ENCODE data around the gene F2RL1. TPM values are rescaled to one million over a fixed set of nuclear protein-coding genes. Genes with fewer than 3 reads are reported as not detected.
A peak's percentile ranks its signal among the peaks of the same experiment; 100 is the strongest.
"Not testable (repeated sequence)": the region's sequence is repeated elsewhere in the genome, so short reads cannot be mapped to it uniquely, and the experiment has no call there.

F2RL1 gene
- total RNA-seq, 1 donor from 2014 or later = 164 TPM

DNA sequence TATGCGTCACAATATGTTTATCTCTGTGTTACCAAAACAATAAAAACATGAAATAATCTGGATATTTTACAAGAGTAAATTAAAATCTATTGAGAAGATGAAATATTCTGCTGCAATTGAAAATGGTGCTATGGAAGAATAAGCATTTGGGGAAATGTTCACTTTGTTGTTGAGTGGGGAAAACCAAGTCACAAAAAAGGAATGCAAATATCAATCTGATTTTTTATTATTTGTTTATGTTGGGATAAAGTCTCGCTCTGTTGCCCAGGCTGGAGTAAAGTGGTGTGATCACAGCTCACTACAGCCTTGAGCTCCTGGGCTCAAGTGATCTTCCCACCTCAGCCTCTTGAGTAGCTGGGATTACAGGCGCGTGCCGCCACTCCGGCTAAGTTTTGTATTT is 8.6 kb upstream of the F2RL1 start:
- no peaks in the 10 kb centered on the region for H3K27me3 Mint-ChIP-seq (ENCODE audit: low read depth, unreplicated experiment)
- H3K79me2 ChIP-seq (ENCODE audit: insufficient read depth, low read length) = no peaks in the 10 kb centered on the region

DNA sequence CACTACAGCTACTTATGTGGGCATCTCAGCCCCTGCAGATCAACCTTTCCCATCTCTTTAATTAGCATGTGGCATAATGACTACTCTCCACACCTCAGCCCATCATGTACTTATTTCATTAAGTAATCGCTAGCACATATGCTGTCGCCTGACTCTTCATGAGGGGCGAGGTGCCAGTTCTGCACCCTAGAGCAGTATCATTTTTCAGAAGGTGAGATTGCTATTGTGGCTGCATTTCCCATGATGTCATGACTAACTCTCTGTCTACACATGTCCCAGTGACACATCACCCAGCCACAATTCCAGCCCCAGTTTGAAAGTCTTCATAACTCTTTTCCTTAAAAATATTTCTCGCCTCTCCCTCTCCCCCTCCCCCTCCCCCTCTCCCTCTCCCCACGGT is 7.6 kb upstream of the F2RL1 start:
- H3K4me3 Mint-ChIP-seq (ENCODE audit: unreplicated experiment) = no peak overlapping the region
- DNase-seq (ENCODE audit: low read depth) (peak; percentile 77), FAIRE-seq (no peak)

More for the DNA sequence above, 8.6 kb upstream of the F2RL1 start:
- DNase-seq (ENCODE audit: low read depth) = no peak
- Histone ChIP-seq H3K27me3 (ENCODE audit: insufficient read depth, low read length) (no peaks in the 10 kb centered on the region), H3K4me3 (ENCODE audit: insufficient read depth, low read depth, low read length) (no peak overlapping the region), H3K27ac (ENCODE audit: low read depth, low read length) (no peak overlapping the region), H2AFZ (ENCODE audit: low read depth, low read length) (no peak overlapping the region), H3K4me2 (ENCODE audit: low read length) (no peak overlapping the region), H3K4me1 (ENCODE audit: insufficient read depth, low read length) (peaks cover 36% of the 10 kb centered on the region), H4K20me1 (ENCODE audit: insufficient read depth, low read length) (no peaks in the 10 kb centered on the region), H3K36me3 (ENCODE audit: insufficient read depth, low read length) (no peaks in the 10 kb centered on the region), H3K9me3 (ENCODE audit: insufficient read depth, low read depth, low read length) (no peaks in the 10 kb centered on the region), H3K9ac (ENCODE audit: low read length) (no peak overlapping the region)
- Mint-ChIP-seq H3K4me3 (ENCODE audit: unreplicated experiment) (no peak overlapping the region), H3K27ac (ENCODE audit: unreplicated experiment) (no peak overlapping the region), H3K36me3 (ENCODE audit: low read depth, unreplicated experiment) (no peaks in the 10 kb centered on the region), H3K4me1 (ENCODE audit: low read depth, unreplicated experiment) (peaks cover 40% of the 10 kb centered on the region), H3K9me3 (ENCODE audit: unreplicated experiment) (peaks cover 2% of the 10 kb centered on the region)
- FAIRE-seq = no peak
- TF ChIP-seq, protein P1, sequence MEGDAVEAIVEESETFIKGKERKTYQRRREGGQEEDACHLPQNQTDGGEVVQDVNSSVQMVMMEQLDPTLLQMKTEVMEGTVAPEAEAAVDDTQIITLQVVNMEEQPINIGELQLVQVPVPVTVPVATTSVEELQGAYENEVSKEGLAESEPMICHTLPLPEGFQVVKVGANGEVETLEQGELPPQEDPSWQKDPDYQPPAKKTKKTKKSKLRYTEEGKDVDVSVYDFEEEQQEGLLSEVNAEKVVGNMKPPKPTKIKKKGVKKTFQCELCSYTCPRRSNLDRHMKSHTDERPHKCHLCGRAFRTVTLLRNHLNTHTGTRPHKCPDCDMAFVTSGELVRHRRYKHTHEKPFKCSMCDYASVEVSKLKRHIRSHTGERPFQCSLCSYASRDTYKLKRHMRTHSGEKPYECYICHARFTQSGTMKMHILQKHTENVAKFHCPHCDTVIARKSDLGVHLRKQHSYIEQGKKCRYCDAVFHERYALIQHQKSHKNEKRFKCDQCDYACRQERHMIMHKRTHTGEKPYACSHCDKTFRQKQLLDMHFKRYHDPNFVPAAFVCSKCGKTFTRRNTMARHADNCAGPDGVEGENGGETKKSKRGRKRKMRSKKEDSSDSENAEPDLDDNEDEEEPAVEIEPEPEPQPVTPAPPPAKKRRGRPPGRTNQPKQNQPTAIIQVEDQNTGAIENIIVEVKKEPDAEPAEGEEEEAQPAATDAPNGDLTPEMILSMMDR (IDR thresholded peaks at IDR 0.05; ENCODE audit: insufficient read depth, low read depth, low read length) = no peak
- no peak for TF ChIP-seq EZH2 (IDR thresholded peaks at IDR 0.05; ENCODE audit: insufficient read depth, low read length)

DNA sequence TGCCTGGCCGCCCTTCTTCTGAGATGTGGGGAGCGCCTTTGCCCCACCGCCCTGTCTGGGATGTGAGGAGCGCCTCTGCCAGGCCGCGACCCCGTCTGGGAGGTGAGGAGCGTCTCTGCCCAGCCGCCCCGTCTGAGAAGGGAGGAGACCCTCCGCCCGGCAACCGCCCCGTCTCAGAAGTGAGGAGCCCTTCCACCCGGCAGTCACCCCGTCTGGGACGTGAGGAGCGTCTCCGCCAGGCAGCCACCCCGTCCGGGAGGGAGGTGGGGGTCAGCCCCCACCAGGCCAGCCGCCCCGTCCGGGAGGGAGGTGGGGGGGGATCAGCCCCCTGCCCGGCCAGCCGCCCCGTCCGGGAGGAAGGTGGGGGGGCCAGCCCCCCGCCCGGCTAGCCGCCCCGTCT is 6.6 kb upstream of the F2RL1 start:
- H3K4me3 Mint-ChIP-seq (ENCODE audit: unreplicated experiment); H3K27me3 Mint-ChIP-seq (ENCODE audit: low read depth, unreplicated experiment); FAIRE-seq; H3K9me3 Mint-ChIP-seq (ENCODE audit: unreplicated experiment); H4K20me1 ChIP-seq (ENCODE audit: insufficient read depth, low read length); H3K27ac Mint-ChIP-seq (ENCODE audit: unreplicated experiment); H3K9ac ChIP-seq (ENCODE audit: low read length); H3K9me3 ChIP-seq (ENCODE audit: insufficient read depth, low read depth, low read length); H3K27me3 ChIP-seq (ENCODE audit: insufficient read depth, low read length); H3K27ac ChIP-seq (ENCODE audit: low read depth, low read length); H2AFZ ChIP-seq (ENCODE audit: low read depth, low read length); H3K4me3 ChIP-seq (ENCODE audit: insufficient read depth, low read depth, low read length); H3K36me3 Mint-ChIP-seq (ENCODE audit: low read depth, unreplicated experiment); H3K4me2 ChIP-seq (ENCODE audit: low read length); DNase-seq (ENCODE audit: low read depth); H3K36me3 ChIP-seq (ENCODE audit: insufficient read depth, low read length); H3K79me2 ChIP-seq (ENCODE audit: insufficient read depth, low read length): not testable (repeated sequence)
- H3K4me1 Mint-ChIP-seq (ENCODE audit: low read depth, unreplicated experiment) = peaks cover 29% of the 10 kb centered on the region
- peaks cover 20% of the 10 kb centered on the region for H3K4me1 ChIP-seq (ENCODE audit: insufficient read depth, low read length)

More for the DNA sequence above, 7.6 kb upstream of the F2RL1 start:
- Mint-ChIP-seq H3K36me3 (ENCODE audit: low read depth, unreplicated experiment) (no peaks in the 10 kb centered on the region), H3K27me3 (ENCODE audit: low read depth, unreplicated experiment) (no peaks in the 10 kb centered on the region), H3K27ac (ENCODE audit: unreplicated experiment) (peak overlapping the region; percentile 64), H3K9me3 (ENCODE audit: unreplicated experiment) (peaks cover 2% of the 10 kb centered on the region), H3K4me1 (ENCODE audit: low read depth, unreplicated experiment) (peaks cover 35% of the 10 kb centered on the region)
- Histone ChIP-seq H3K4me2 (ENCODE audit: low read length) (no peak overlapping the region), H3K27ac (ENCODE audit: low read depth, low read length) (no peak overlapping the region), H3K27me3 (ENCODE audit: insufficient read depth, low read length) (no peaks in the 10 kb centered on the region), H2AFZ (ENCODE audit: low read depth, low read length) (no peak overlapping the region), H3K9me3 (ENCODE audit: insufficient read depth, low read depth, low read length) (no peaks in the 10 kb centered on the region), H3K4me3 (ENCODE audit: insufficient read depth, low read depth, low read length) (no peak overlapping the region), H3K4me1 (ENCODE audit: insufficient read depth, low read length) (peaks cover 30% of the 10 kb centered on the region), H4K20me1 (ENCODE audit: insufficient read depth, low read length) (no peaks in the 10 kb centered on the region), H3K79me2 (ENCODE audit: insufficient read depth, low read length) (no peaks in the 10 kb centered on the region), H3K9ac (ENCODE audit: low read length) (no peak overlapping the region), H3K36me3 (ENCODE audit: insufficient read depth, low read length) (no peaks in the 10 kb centered on the region)
- TF ChIP-seq, protein P1 (IDR thresholded peaks at IDR 0.05; ENCODE audit: insufficient read depth, low read depth, low read length) = no peak
- no peak for TF ChIP-seq EZH2 (IDR thresholded peaks at IDR 0.05; ENCODE audit: insufficient read depth, low read length)
